HCT116 (cell line): Measurements from ENCODE around the gene NACC2. TPM values are rescaled to one million over a fixed set of nuclear protein-coding genes. Genes with fewer than 3 reads are reported as not detected.

Source experiments
- ATAC-seq: fragments of 200-7000 bp; cut with Tn5 transposase; 2 replicates; pipeline ENCODE4 v1.9.1; 2020; ENCODE audit warnings: mild to moderate bottlenecking, moderate library complexity
- BruUV-seq: library from RNA; stranded (reverse); fragments of 400-500 nt; replicated peaks from 2 replicates; lab custom pipeline; 2021; lab: Mats Ljungman, UMichigan
- CTCF ChIA-PET: fragments of 300-600 bp; sonication (Branson Sonifier 250); formaldehyde crosslinking; loops from one replicate; lab custom pipeline; 2021; ENCODE audit warnings: antibody characterized with exemption; lab: Charles Lee
- POLR2A ChIA-PET: fragments of 300-600, 350-600 bp; sonication (Branson Sonifier 250); formaldehyde crosslinking; loops from one replicate; lab custom pipeline; 2021; ENCODE audit warnings: antibody characterized with exemption; lab: Charles Lee
- RAD21 ChIA-PET, 2 experiments: fragments of 300-600 bp; sonication (Branson Sonifier 250); formaldehyde crosslinking; loops; one replicate each; lab custom pipeline; 2023; ENCODE audit warnings: low total read pairs in 2 of 2; ENCODE audit not compliant: uncharacterized antibody in 2 of 2, unreplicated experiment in 2 of 2, low non-redundant PET in 1 of 2; lab: Charles Lee
- DNase-seq: peaks from one replicate; pipeline ENCODE4 v3.0.0-alpha.2; 2010; ENCODE audit warnings: low read depth, low spot score
- H2AFZ ChIP-seq: fragments of 200-600 bp; shearing (Covaris generic), sonication (generic); 2 replicates; pipeline ENCODE4 v1.6.1; 2017; ENCODE audit warnings: low read depth, mixed run types, mixed read lengths, antibody characterized with exemption, low read length; ENCODE audit not compliant: poor library complexity, severe bottlenecking
- H3K27ac ChIP-seq: 2 replicates; pipeline ENCODE4 v1.5.1; 2012; ENCODE audit warnings: low read depth, low read length
- H3K27me3 ChIP-seq: fragments of 200-600 bp; sonication (generic); 2 replicates; pipeline ENCODE4 v1.6.1; 2016; ENCODE audit warnings: mixed run types, low read length, mixed read lengths; ENCODE audit not compliant: insufficient read depth
- H3K36me3 ChIP-seq, 2 experiments: fragments of 200-500 bp in 1 of 2; fragments of 200-600 bp in 1 of 2; sonication (Bioruptor generic) in 1 of 2; sonication (generic) in 1 of 2; 2 replicates each; pipeline versions ENCODE4 v1.5.1 to v1.6.1; 2014 to 2016; ENCODE audit warnings: low read length in 2 of 2, inconsistent platforms in 1 of 2, mixed read lengths in 1 of 2, mixed run types in 1 of 2; ENCODE audit not compliant: insufficient read depth in 2 of 2, control insufficient read depth in 1 of 2
- H3K4me1 ChIP-seq, 2 experiments: fragments of 200-600 bp in 1 of 2; sonication (generic) in 1 of 2; 2 replicates each; pipeline versions ENCODE4 v1.5.1 to v1.6.1; 2012 to 2017; ENCODE audit warnings: low read length in 2 of 2, inconsistent platforms in 1 of 2, mild to moderate bottlenecking in 1 of 2, mixed read lengths in 1 of 2, mixed run types in 1 of 2, moderate library complexity in 1 of 2; ENCODE audit not compliant: insufficient read depth in 2 of 2, control insufficient read depth in 1 of 2
- H3K4me2 ChIP-seq: fragments of 200-600 bp; sonication (generic); 2 replicates; pipeline ENCODE4 v1.6.1; 2017; ENCODE audit warnings: mixed run types, low read length, mixed read lengths
- H3K4me3 ChIP-seq, 2 experiments: fragments of 200-600 bp in 1 of 2; sonication (generic) in 1 of 2; replicated peaks in 1 of 2; 2 replicates each; pipeline ENCODE4 v1.5.1; 2011 to 2016; ENCODE audit warnings: low read length in 2 of 2, control low read depth in 1 of 2, low read depth in 1 of 2, mild to moderate bottlenecking in 1 of 2, mixed read lengths in 1 of 2, mixed run types in 1 of 2
- H3K79me2 ChIP-seq: fragments of 200-600 bp; sonication (generic); 2 replicates; pipeline ENCODE4 v1.6.1; 2017; ENCODE audit warnings: mild to moderate bottlenecking, mixed run types, low read length, moderate library complexity, mixed read lengths; ENCODE audit not compliant: insufficient read depth
- H3K9ac ChIP-seq: fragments of 200-600 bp; sonication (generic); 2 replicates; pipeline ENCODE4 v1.6.1; 2016; ENCODE audit warnings: low read length, mixed read lengths
- H3K9me2 ChIP-seq: fragments of 200-600 bp; sonication (generic), shearing (Covaris generic); 2 replicates; pipeline ENCODE4 v1.6.1; 2017; ENCODE audit warnings: mixed run types, mild to moderate bottlenecking, moderate library complexity; ENCODE audit not compliant: insufficient read depth
- H3K9me3 ChIP-seq, 2 experiments: fragments of 200-500 bp in 1 of 2; fragments of 200-600 bp in 1 of 2; sonication (Bioruptor generic) in 1 of 2; sonication (generic) in 1 of 2; 2 replicates each; pipeline ENCODE4 v1.6.1; 2014 to 2017; ENCODE audit warnings: low read length in 2 of 2, mixed read lengths in 2 of 2, inconsistent platforms in 1 of 2, low read depth in 1 of 2, mild to moderate bottlenecking in 1 of 2, mixed run types in 1 of 2, moderate library complexity in 1 of 2; ENCODE audit not compliant: control insufficient read depth in 1 of 2, insufficient read depth in 1 of 2
- H4K20me1 ChIP-seq: fragments of 200-600 bp; sonication (generic), shearing (Covaris generic); 2 replicates; pipeline ENCODE4 v1.6.1; 2017; ENCODE audit warnings: mixed run types, mild to moderate bottlenecking, moderate library complexity; ENCODE audit not compliant: insufficient read depth
- CTCF ChIP-seq, 3 experiments: fragments of 200-600 bp in 1 of 3; sonication (generic) in 1 of 3; IDR thresholded peaks in 2 of 3; conservative IDR thresholded peaks in 1 of 3; 2 replicates each; pipeline ENCODE4 v1.5.1; 2012 to 2017; ENCODE audit warnings: low read depth in 2 of 3, low read length in 2 of 3, antibody characterized with exemption in 1 of 3, borderline replicate concordance in 1 of 3, control low read depth in 1 of 3, mild to moderate bottlenecking in 1 of 3, mixed read lengths in 1 of 3, mixed run types in 1 of 3, moderate library complexity in 1 of 3; ENCODE audit not compliant: insufficient read depth in 1 of 3
- EGR1 ChIP-seq: IDR thresholded peaks from 2 replicates; pipeline ENCODE4 v1.6.1; 2012; ENCODE audit warnings: low read depth
- EZH2 ChIP-seq: fragments of 200-600 bp; sonication (generic); IDR thresholded peaks from 2 replicates; pipeline ENCODE4 v1.6.1; 2017; ENCODE audit warnings: antibody characterized with exemption, mixed run types
- POLR2A ChIP-seq: IDR thresholded peaks from 2 replicates; pipeline ENCODE4 v1.7.0; 2011; ENCODE audit warnings: borderline replicate concordance; ENCODE audit not compliant: insufficient read depth, insufficient read length; ENCODE audit errors: extremely low read depth
- POLR2AphosphoS5 ChIP-seq: IDR thresholded peaks from 2 replicates; pipeline ENCODE4 v1.6.1; 2011; ENCODE audit warnings: mild to moderate bottlenecking, low read depth, low read length, moderate library complexity
- RAD21 ChIP-seq: IDR thresholded peaks from 2 replicates; pipeline ENCODE4 v1.6.1; 2012; ENCODE audit warnings: low read depth, mild to moderate bottlenecking
- REST ChIP-seq: IDR thresholded peaks from 2 replicates; pipeline ENCODE4 v1.6.1; 2012; ENCODE audit warnings: low read depth
- SP1 ChIP-seq: IDR thresholded peaks from 2 replicates; pipeline ENCODE4 v1.6.1; 2012; ENCODE audit warnings: low read depth
- intact Hi-C: fragments of 100-400 bp; cut with micrococcal nuclease; formaldehyde crosslinking; loops from 2 replicates; pipeline ENCODE4 v1.10.0; 2022
- total RNA-seq: library from RNA; stranded (reverse); gene quantifications from one replicate; pipeline ENCODE4 v1.2.1, GENCODE V29; 2021; ENCODE audit not compliant: unreplicated experiment

The NACC2 gene
- total RNA-seq, 1 experiment from 2014 or later: 27.8 TPM

GRCh38 chr9:136020206-136020605, 74.9 kb downstream of the NACC2 start:
- CTCF ChIA-PET: no interaction called here
- intact Hi-C loops: no loop called here
- peaks cover 33% of the 10 kb centered on the region for H3K79me2 ChIP-seq

More at GRCh38 chr9:136020206-136020605, 74.9 kb downstream of the NACC2 start:
- BruUV-seq: no TSS peak
- H2AFZ ChIP-seq: no peak overlapping the region
- H3K4me1 ChIP-seq: no peaks in the 10 kb centered on the region
- no peak overlapping the region for H3K4me2 ChIP-seq
- no peaks in the 10 kb centered on the region for H3K36me3 ChIP-seq
- ATAC-seq (no peak), DNase-seq (no peak)
- no peaks in the 10 kb centered on the region for H3K9me2 ChIP-seq
- ChIA-PET RAD21 (no interaction called here), POLR2A (no interaction called here)
- H3K4me3 ChIP-seq: no peak overlapping the region
- no peak overlapping the region for H3K9ac ChIP-seq
- no peak overlapping the region for H3K27ac ChIP-seq
- H3K9me3 ChIP-seq: no peaks in the 10 kb centered on the region
- no peaks in the 10 kb centered on the region for H4K20me1 ChIP-seq
- TF ChIP-seq EGR1 (no peak), REST (no peak), POLR2A (no peak), RAD21 (no peak), CTCF (IDR thresholded peaks at IDR 0.05 in 2 of 3, conservative IDR thresholded peaks at IDR 0.05 in 1 of 3; ENCODE audit: borderline replicate concordance in 1 of 3, insufficient read depth in 1 of 3, low read depth in 2 of 3, low read length in 2 of 3) (no peak), EZH2 (no peak), POLR2AphosphoS5 (no peak), SP1 (no peak)
- H3K27me3 ChIP-seq: no peaks in the 10 kb centered on the region
